ENCODE results near the gene UST. TPM values are rescaled to one million over a fixed set of nuclear protein-coding genes. Genes with fewer than 3 reads are reported as not detected.

Gene UST
- total and polyA plus RNA-seq, 4 donors: 0.24 to 2.7 (median 0.87) TPM

- no peak overlapping the region for H3K9ac ChIP-seq (ENCODE audit: low read depth in 1 of 2, low read length in 2 of 2)
- TF ChIP-seq ATF3 (IDR thresholded peaks at IDR 0.05) (no peak), RXRA (IDR thresholded peaks at IDR 0.05) (no peak), ZBTB33 (IDR thresholded peaks at IDR 0.05) (no peak), JUND (IDR thresholded peaks at IDR 0.05) (no peak), RAD21 (IDR thresholded peaks at IDR 0.05) (no peak), HNF4A (conservative IDR thresholded peaks at IDR 0.05) (no peak), FOXA2 (IDR thresholded peaks at IDR 0.05) (no peak), REST (IDR thresholded peaks at IDR 0.05) (no peak), EGR1 (IDR thresholded peaks at IDR 0.05; ENCODE audit: low read depth in 2 of 2) (no peak), SP1 (IDR thresholded peaks at IDR 0.05) (no peak)
- DNase-seq (ENCODE audit: low spot score): no peak
- no peaks in the 10 kb centered on the region for H3K9me3 ChIP-seq (ENCODE audit: control insufficient read depth in 4 of 4, low read length in 3 of 4)
- no peak overlapping the region for H3K4me3 ChIP-seq (ENCODE audit: low read depth in 1 of 3, low read length in 3 of 3)
- H3K27me3 ChIP-seq (ENCODE audit: control insufficient read depth in 4 of 4, insufficient read depth in 4 of 4, low read length in 3 of 4): peaks cover 0 to 4% (median 0%) of the 10 kb centered on the region in 4 donors
- no peak overlapping the region for H3K27ac ChIP-seq (ENCODE audit: low read depth in 1 of 2, low read length in 2 of 2)
- no peaks in the 10 kb centered on the region for H3K4me1 ChIP-seq (ENCODE audit: control insufficient read depth in 4 of 4, insufficient read depth in 4 of 4, low read length in 3 of 4)
- H3K36me3 ChIP-seq (ENCODE audit: control insufficient read depth in 4 of 4, insufficient read depth in 3 of 4, low read depth in 1 of 4, low read length in 3 of 4): no peaks in the 10 kb centered on the region
- WGBS: 85% methylated on average over 16 of the region's 16 CpGs
Measured at GRCh38 chr6:148851683-148852556, 105.1 kb downstream of the UST start.

DNA sequence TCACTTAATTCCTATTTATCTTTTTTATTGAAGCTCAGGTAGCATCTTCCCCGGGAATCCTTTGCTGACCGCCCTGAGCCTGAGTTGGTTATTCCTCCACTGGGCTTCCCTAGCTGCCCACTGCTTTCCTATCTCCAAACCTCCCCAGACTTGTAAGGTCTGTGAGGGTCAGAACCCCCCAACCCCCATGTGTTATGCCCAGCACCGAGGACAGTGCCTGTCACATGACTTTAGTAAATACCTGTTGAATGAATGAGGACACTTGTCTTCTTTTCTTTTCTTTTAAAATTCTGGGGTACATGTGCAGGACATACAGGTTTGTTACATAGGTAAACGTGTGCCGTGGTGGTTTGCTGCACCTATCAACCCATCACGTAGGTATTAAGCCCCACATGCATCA, 105.9 kb downstream of the UST start:
- TF ChIP-seq HNF4G (IDR thresholded peaks at IDR 0.05) (no peak), RAD21 (IDR thresholded peaks at IDR 0.05) (no peak), REST (IDR thresholded peaks at IDR 0.05) (no peak), GABPA (IDR thresholded peaks at IDR 0.05 in 1 of 2, conservative IDR thresholded peaks at IDR 0.05 in 1 of 2) (no peak), TAF1 (conservative IDR thresholded peaks at IDR 0.05) (no peak), SP1 (IDR thresholded peaks at IDR 0.05) (no peak), ZBTB33 (IDR thresholded peaks at IDR 0.05) (no peak), YY1 (IDR thresholded peaks at IDR 0.05) (no peak), JUND (IDR thresholded peaks at IDR 0.05) (no peak), HNF4A (conservative IDR thresholded peaks at IDR 0.05) (no peak), CTCF (IDR thresholded peaks at IDR 0.05; ENCODE audit: low read depth, low read length, missing input control) (no peak), NR2F2 (IDR thresholded peaks at IDR 0.05) (no peak)
- TF ChIP-seq, protein P1, sequence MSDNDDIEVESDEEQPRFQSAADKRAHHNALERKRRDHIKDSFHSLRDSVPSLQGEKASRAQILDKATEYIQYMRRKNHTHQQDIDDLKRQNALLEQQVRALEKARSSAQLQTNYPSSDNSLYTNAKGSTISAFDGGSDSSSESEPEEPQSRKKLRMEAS (IDR thresholded peaks at IDR 0.05): no peak
- 83% methylated on average over 6 of the region's 6 CpGs for WGBS
- no peak overlapping the region for H3K4me3 ChIP-seq (ENCODE audit: low read depth in 1 of 3, low read length in 3 of 3)
- H3K36me3 ChIP-seq (ENCODE audit: control insufficient read depth in 4 of 4, insufficient read depth in 3 of 4, low read depth in 1 of 4, low read length in 3 of 4): no peaks in the 10 kb centered on the region
- no peaks in the 10 kb centered on the region for H3K9me3 ChIP-seq (ENCODE audit: control insufficient read depth in 4 of 4, low read length in 3 of 4)
- no peak overlapping the region for H3K27ac ChIP-seq (ENCODE audit: low read depth in 1 of 2, low read length in 2 of 2)
- peaks cover 0 to 4% (median 0%) of the 10 kb centered on the region in 4 donors for H3K27me3 ChIP-seq (ENCODE audit: control insufficient read depth in 4 of 4, insufficient read depth in 4 of 4, low read length in 3 of 4)
- H3K4me1 ChIP-seq (ENCODE audit: control insufficient read depth in 4 of 4, insufficient read depth in 4 of 4, low read length in 3 of 4): no peaks in the 10 kb centered on the region
- DNase-seq (ENCODE audit: low spot score): no peak
- H3K9ac ChIP-seq (ENCODE audit: low read depth in 1 of 2, low read length in 2 of 2): no peak overlapping the region
